HL-60 (cell line): Measurements from ENCODE around the gene PIGC.

Source experiments
- CTCF ChIP-seq: IDR thresholded peaks from one replicate; pipeline ENCODE4 v1.5.1; 2011; ENCODE audit warnings: low read length, control low read depth, inconsistent platforms; ENCODE audit not compliant: insufficient read depth
- GABPA ChIP-seq: IDR thresholded peaks from 2 replicates; pipeline ENCODE4 v1.6.1; 2012; ENCODE audit warnings: low read depth
- POLR2AphosphoS5 ChIP-seq: IDR thresholded peaks from 2 replicates; pipeline ENCODE4 v1.6.1; 2012; ENCODE audit warnings: low read depth
- REST ChIP-seq: IDR thresholded peaks from 2 replicates; pipeline ENCODE4 v1.6.1; 2012; ENCODE audit warnings: low read depth; ENCODE audit not compliant: insufficient replicate concordance
- SPI1 ChIP-seq: IDR thresholded peaks from 2 replicates; pipeline ENCODE4 v1.6.1; 2012; ENCODE audit warnings: low read depth, mild to moderate bottlenecking, borderline replicate concordance

- TF ChIP-seq CTCF = no peak
- no peak for TF ChIP-seq POLR2AphosphoS5
- TF ChIP-seq REST = no peak
- no peak for TF ChIP-seq SPI1
- no peak for TF ChIP-seq GABPA
Measured at GRCh38 chr1:172477216-172477615, 33.3 kb upstream of the PIGC start.
